HUDEP-2 (cell line): ENCODE data around the gene SLC17A4.
"Not testable (repeated sequence)": the region's sequence is repeated elsewhere in the genome, so short reads cannot be mapped to it uniquely, and the experiment has no call there.

ENCODE experiments used
- DNase-seq, 76 experiments: peaks; one replicate each; lab custom pipeline; 2025; ENCODE audit not compliant: unreplicated experiment in 76 of 76; lab: John Stamatoyannopoulos, UW

Gene SLC17A4

DNA sequence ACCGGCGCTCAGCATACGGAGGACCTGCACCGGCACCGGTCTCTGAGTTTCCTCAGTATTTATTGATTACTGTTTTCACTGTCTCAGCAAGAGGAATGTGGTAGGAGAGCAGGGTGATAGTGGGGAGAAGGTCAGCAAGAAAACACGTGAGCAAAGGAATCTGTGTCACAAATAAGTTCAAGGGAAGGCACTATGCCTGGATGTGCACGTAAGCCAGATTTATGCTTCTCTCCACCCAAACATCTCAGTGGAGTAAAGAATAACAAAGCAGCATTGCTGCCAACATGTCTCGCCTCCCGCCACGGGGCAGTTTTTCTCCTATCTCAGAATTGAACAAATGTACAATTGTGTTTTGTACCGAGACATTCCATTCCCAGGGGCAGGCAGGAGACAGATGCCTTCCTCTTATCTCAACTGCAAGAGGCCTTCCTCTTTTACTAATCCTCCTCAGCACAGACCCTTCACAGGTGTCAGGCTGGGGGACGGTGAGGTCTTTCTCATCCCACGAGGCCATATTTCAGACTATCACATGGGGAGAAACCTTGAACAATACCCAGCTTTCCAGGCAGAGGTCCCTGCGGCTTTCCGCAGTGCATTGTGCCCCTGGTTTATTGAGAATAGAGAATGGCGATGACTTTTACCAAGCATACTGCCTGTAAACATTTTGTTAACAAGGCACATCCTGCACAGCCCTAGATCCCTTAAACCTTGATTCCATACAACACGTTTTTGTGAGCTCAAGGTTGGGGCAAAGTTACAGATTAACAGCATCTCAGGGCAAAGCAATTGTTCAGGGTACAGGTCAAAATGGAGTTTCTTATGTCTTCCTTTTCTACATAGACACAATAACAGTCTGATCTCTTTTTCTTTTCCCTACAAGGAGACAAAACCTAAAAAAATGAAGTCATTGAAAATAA lies 5.7 kb upstream of the SLC17A4 start:
- not testable (repeated sequence) for DNase-seq

DNA sequence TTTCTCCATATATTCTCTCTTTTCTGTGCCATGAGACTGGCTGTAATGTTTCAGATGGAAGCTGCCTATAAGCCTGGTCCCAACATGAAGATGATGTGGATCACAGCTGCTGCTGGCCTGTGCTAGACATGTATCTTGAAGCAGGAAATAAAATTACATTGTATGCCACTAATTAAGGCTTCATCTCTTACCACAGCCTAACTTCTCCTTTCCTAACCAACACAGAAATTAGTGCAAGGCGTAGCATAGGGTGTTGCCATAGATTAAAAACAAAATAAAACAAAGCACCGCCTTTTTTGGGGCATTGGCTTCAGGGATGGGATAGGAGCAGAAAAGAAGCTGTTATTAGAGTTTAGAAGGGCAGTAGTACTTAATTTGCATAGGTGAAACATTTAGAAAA lies 4.7 kb upstream of the SLC17A4 start:
- no peak for DNase-seq

DNA sequence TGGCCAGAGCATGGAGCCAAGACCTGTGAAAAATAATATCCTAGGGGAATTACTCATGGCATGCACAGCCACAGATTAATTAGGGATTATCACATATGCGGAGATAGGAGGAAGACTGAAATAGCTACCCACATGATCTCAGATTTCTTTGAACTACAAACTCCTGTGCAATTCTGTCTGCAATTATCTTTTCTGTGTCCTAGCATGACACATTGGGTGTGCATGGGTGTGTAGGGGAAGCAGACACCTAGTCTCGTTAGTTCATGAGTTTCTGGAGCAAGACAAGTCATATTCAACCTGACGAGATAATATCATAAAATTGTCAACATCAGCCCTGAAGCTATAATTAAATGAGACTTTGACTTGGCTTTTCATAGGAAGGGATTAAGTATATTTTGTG lies 3.6 kb upstream of the SLC17A4 start:
- DNase-seq, result no peak

DNA sequence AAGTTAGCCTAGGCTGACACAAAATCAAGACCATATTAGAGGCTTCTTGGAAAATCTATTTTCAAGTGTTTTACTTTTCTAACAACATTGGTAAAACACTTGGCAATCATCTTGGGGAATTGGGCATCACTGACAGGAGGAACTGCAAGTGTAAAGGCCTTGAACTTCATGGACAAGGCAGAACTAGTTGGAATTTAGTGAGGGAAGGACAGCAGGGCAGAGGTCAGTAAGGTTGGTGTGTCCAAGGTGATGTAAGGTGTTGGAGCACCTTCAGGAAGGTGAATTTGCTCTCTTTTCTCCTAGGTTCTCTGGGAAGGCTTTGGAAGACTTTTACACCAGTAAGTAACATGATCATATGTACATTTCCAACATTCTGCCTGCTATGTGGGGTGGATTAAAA lies 1.5 kb upstream of the SLC17A4 start:
- DNase-seq, result no peak

DNA sequence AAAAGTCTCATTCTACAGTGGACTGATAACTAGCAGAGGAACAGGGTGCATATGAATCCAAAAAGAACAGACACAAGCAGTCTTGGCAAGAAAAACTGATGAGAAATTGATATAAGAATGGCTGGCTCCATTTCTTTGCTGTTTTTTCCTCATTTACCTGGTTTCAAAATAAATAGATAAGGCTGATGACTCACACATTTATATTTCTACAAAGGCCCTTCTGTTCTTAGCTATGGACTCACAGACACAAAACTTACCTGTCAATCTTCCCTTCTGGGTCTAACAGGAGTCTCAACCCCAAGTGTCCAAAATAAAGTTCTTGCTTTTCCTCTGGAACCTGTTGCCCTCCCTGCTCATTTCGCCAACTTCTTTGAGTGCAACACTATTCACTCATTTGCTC lies 941 bp downstream of the SLC17A4 start:
- DNase-seq, result no peak

DNA sequence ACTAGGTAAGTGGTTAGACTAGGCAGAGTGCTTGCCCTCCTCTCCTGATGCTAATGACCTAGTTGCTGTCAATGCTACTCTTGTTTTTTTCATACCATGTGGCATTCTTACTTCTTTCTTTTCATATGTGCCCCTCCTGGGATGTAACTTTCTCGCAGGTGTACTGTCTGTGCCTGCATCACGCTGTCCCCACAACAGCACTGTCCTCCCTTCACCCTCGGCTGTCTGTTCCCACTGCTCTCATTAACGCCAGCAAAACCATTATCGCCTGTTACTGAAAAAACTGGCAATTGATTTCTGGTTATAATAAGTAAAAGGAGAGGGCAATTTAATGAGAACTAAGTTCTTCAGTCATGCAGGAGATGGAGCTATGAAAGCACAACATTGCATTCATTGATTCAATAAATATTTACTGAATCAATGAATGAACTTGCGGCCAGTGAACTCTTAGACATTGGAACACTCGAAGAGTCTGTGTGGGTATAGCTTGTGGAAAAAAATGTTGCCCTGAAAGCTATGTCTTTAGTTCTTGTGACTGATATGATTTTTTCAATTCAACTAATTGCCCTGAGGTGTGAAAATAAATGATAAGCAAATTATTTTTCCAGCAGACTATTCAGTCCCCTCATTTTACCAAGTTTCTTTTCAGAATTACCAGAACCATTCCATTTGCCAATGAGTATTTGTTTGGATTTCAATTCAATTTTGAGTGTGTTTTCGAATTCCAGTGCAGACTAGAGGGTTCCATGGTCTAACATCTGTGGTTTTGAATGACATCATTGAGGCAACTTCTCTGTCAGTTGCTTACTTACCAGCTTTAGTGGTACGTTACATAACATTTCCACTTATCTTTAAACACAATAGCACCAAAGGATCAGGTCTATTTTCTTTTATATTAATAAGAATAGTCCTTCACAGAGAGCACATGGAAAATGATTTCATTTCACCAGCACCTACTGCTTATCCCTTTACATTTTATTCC lies 2.1 kb downstream of the SLC17A4 start:
- DNase-seq, result no peak

DNA sequence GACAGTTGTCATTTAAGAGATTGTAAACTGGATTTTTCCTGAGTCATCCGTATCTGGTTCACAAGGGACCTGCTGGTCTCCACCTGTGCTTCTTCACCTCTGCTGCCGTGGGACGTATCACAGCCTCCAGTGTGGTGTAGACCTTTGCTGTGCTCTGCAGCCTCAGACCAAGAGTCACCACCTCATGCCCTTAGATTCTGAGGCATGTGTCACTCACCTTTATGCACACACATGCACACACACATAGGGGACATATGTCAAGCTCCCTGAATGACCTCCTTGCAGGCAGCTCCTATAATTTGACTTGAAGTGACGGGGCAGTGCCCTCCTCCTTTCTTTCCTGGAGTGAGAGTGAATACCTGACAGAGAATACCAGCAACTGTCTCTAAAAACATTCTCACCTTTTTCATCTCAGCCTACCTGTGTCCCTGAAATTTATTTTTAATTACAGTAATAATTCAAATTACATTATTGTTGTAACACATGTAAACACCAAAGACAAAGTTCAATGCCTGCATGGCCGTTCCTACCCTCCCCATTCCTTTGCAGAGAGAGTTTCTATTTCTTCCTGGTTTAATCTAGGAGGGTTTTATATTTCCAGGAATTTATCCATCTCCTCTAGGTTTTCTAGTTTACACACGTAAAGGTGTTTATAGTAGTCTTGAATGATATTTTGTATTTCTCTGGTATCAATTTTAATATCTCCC lies 3.5 kb downstream of the SLC17A4 start:
- no peak for DNase-seq

DNA sequence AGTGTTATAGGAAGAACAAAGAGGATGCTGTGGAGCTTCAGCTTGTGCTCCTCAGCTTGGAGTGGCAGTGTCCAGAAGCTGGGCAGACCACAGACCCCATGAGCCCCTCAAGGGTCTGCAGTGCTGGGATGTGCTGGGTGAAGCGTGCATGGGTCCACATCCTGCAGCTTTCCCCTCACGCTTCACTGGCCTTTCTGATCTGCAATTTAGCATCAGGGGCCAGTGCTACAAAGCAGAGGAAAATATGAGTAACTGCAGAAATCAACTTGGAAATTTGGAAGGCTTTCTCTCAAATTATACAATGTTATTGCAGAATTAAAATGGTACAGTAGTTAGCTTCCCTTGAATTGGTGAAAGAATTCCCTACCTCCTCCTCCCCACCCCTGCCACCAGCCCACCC lies 10.1 kb downstream of the SLC17A4 start:
- DNase-seq, result no peak

DNA sequence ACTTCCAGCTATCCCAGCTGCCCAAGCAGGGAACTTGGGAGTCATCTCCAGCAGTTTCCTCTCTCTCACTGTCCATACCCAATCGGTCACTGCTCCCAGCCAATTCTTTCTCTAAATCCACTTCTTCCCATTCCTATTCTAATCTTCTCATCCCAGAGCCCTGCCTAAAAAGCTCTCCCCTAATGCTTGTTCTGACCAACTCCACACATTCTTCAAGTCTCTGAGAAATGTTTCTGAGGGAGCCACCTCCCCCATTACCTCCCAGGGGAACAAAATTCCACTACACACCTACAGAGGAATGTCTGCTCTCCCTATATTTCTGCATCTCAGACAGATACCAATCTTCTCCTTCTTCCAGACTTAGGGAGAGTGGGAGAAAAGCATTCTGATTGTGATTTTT lies 14.0 kb downstream of the SLC17A4 start:
- DNase-seq, result no peak

DNA sequence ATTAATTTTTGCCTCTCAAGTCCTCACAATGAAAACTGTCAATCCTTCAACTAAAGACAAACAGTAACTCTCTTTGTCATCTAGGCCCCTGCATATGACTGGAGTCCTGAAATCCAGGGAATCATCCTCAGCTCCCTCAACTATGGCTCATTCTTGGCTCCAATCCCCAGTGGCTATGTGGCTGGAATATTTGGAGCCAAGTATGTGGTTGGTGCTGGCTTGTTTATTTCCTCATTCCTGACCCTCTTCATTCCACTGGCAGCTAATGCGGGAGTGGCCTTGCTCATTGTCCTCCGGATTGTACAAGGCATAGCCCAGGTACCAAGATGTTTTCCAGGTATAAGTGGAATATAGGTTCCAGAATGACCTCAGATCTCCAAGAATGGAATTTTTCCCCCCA lies 15.4 kb downstream of the SLC17A4 start:
- DNase-seq, result no peak

DNA sequence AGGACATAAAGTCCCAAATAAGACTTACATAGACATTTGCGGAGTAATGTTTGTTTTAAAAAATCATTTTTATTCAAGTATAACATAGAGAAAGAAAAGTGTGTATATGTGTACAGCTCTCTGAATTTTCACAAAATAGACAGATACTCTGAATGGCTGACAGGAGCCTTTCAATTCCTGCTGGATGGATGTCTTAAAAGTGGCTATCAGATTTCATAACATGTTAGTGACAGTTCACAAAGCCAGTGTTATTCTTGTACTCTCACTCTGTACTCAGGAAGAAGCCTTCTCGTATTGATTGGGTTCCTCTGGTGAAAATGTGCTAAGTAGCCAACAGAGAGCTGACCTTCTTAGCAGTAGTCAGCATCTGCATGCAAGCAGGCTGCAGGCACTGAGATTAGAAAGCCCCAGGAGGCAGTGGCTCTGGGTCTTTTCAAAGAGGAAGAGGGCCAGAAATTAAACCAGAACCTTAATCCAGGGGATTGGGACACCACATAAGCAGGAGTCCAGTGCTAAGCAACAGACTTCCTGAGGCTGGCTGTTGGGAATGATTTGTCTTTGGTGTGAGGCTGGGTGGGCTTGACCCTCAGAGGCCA lies 19.7 kb downstream of the SLC17A4 start:
- no peak for DNase-seq

DNA sequence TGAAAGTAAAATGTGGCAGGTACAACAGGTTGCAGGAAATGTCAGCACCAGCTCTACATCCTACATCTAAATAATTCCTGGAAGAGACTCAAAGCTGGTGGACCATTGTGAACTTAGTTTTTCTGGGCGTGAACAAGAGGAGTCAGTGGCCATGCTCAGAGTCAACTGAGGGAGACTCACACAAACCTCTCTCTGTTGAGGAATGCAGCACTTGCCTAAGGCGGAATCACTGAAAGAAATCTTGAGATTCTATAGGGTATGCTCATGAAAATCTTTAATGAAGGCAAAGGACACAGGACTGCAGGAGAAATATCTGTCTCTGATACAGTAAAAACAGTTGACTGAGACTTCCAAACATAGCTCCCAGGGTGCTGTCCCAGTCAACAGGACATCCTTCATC lies 22.5 kb downstream of the SLC17A4 start:
- DNase-seq, result no peak

DNA sequence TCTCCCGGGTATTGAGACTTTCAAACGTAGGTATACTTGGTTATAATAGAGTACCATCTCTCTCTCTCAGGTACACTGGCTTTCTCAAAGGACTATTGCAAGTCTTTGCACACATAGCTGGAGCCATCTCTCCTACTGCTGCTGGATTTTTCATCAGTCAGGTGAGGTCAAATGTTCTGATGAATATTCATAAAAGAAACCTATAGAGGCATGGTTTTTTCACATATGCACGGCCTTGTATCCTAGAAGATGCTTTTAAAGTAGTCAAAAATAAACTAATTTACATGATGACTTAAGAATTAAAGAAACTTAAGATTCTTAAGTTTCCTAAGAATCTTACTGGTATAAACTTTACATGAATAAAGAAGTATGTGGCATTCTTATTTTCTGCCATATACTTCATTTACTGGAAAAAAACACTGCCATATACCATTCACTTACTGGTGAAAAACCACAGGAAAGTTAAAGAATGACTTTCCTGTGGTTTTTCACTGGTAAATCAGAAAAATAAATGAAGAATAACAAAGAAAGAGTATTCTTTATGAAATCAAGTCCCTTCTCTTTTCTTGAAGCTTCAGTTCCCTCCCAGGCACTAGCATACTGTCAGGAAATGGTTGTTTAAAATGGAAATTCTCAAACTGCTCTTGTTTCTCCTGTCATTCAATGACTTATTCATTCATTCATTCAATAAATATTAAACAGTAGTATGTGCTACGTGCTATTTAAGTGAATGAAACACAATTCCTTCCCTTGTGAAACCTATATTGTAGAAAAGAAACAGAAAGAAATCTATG lies 23.5 kb downstream of the SLC17A4 start:
- no peak for DNase-seq

DNA sequence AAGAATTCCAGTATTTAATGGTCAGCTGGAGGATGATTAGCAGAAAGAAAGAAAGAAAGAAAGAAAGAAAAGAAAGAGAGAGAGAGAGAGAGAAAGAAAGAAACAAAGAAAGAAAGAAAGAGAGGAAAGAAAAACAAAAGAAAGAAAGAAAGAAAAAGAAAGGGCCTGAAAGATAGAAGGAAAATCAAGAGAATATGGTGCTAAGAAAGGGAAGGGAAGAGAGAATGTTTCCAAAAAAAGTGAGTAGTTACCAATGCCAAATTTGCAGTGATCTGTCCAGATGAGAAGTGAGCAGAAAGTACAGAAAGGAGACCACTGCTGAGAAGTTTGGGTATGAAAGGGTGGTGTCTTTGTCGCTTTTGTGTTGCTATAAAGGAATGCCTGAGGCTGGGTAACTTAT lies 26.6 kb downstream of the SLC17A4 start:
- no peak for DNase-seq

DNA sequence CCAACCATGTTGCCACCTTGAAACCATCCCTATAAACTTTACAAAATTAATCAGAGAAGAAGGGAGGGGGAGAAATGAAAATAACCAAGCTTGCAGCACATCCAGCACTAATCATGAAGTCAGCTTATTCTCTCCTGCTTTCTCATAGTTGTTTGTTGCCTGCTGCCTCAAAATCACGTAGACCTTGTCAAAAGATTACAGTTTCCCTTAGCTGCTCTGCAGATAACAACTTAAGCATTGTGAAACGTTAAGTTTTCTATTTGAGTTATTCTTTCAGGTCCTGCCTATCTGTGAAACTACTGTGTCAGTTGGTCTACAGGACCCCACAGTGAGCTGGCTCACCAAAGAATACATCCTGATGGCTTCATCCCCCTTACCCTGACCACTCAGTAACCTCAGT lies 32.9 kb downstream of the SLC17A4 start:
- no peak for DNase-seq

DNA sequence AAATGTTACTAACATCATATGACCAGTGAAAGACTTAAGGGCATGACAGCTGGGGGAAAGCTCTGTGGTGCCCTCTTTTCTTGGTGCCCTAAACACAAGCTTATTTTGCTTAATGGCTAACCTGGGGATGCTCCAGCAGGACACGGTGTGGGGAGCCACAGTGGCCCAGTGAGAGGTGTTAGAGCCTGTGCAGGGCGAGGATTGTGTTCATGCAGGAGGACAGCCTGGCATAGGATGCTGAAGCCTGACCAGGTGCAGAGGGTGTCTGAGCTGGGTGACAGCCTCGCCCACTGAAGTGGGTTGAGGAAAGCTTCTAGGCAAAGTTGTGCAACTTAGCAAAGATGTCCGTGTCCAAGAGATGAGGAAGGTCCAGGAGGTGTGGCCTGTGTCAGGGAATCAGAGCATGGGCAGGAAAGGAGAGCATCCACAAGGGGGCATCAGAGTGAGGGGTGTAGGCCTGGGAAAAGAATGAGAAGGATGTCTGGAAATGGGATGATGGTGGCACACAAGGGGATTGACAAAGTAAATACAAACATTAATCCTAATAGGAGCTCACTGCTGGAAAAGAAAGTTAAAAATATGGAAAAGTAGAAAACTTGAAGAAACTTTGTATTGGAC lies 33.9 kb downstream of the SLC17A4 start:
- DNase-seq, result peak in 52 of 76 experiments; percentile 4 to 74 (median 34)

DNA sequence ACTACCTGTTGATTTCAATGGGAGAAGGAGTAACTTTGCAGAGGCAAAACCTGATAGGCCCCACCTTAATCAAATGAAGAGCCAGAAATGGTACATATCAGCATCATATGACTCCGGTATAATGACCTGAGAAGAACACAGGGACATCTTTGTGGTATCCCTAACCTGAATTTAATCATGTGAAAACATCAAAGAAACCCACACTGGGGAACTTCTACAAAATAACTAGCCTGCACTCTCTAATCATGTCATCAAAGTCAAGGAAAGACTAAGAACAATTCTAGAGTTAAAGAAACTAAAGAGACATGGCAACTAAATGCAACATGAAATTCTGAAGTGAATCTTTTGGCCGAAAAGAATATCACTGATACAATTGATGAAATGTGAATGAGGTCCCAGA lies 34.9 kb downstream of the SLC17A4 start:
- no peak for DNase-seq

DNA sequence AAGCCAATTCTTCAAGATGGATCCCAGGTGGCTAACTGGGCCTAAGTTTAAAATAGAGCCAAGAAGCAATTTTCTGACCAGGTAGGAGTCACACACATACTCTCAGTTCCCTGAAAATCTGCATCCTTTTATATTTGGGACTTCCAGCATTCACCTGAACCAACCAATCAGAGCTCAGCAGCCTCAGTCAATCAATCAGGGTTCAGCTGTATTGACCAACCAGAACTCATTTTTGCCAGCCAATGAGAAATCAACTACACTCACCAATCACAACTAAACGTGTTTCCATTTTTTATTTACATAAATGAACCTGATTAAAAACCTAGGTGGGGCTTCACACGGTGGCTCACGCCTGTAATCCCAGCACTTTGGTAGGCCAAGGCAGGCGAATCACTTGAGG lies 37.5 kb downstream of the SLC17A4 start:
- no peak for DNase-seq

DNA sequence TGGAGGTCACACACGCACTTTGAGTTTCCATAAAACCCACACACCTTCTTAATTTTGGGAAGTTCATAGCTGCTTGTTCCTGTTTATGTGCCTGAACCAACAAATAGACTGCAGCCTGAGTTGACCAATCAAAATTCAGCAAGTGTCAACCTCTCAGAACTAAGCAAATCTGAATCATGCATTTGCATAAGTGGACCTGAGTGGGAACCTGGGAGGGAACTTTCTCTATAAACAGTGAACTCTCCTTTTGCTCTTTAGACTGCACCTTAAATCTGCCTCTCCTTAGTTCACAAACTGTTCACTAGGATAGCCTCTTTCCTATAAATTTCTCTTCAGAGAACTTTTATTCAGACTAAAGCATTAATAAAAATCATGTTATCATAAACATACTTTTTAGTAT lies 39.4 kb downstream of the SLC17A4 start:
- no peak for DNase-seq
